NOMO-1 treated with dmso at 0.1 percent for 144 hours (cell line): ENCODE data around the gene KNDC1.

Source experiments
- DNase-seq: peaks from one replicate; lab custom pipeline; 2025; ENCODE audit not compliant: unreplicated experiment; lab: John Stamatoyannopoulos, UW

KNDC1 gene

DNA sequence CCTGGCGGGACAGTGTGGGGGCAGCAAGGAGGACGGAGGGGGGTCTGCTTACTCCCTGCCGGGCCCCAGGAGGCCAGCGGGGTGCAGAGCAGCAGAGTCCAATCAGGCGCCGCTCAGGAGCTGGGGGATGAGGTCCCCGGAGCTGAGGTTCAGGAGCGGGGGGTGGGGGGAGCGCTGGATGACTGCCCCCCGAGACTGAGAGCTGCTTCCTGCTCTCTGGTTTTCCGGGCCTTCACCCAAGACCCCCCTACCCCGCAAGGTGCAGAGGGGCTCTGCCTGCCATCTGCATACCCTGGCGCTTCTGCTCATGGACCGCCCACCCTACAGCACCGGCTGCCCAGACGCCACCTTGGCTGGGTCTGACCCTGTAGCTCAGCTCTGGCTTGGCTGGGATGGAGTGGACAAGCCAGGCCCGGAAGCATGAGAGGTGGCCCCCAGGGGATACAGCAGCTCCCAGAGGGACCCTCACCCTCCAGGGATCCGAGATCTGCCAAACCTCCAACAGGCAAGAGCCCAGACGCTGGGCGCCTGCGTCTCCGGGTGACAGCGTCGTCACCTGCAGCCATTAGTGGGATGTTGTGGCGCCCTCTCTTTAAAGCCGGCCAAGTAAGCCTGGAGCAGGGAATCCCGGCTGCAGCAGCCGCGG, 930 bp downstream of the KNDC1 start:
- no peak for DNase-seq

DNA sequence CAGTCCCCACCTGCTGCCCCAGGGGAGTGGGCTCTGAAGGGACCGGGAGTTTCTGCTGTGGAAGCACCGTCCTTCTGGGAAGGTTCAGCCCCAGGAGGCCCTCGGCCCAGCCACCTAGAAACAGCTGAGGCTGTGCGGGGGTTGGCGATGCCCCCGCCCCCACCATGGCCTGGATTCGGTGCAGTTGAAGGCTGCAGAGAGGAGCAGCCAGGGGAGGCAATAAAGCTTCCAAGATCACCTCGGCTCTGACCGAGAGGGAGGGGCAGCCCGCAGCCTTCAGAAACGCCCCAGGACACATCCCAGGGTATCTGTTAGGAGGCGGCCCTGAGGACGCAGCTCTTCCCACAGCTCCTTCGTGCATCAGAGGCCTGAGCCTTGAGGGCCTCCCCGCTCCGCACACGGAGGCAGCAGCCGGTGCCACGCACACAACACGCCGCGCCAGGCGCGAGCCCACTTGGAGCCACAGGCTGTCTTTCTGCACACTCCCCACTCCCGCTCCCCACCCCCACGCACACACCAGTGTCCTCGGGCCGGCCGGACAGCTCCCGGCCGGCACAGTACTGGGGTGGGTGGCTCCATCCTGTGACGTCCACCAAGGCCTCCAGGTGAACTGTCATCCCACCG, 1.6 kb downstream of the KNDC1 start:
- no peak for DNase-seq

- no peak for DNase-seq
These were observed 2.3 kb downstream of the KNDC1 start for GRCh38 chr10:133162178-133162909.

DNA sequence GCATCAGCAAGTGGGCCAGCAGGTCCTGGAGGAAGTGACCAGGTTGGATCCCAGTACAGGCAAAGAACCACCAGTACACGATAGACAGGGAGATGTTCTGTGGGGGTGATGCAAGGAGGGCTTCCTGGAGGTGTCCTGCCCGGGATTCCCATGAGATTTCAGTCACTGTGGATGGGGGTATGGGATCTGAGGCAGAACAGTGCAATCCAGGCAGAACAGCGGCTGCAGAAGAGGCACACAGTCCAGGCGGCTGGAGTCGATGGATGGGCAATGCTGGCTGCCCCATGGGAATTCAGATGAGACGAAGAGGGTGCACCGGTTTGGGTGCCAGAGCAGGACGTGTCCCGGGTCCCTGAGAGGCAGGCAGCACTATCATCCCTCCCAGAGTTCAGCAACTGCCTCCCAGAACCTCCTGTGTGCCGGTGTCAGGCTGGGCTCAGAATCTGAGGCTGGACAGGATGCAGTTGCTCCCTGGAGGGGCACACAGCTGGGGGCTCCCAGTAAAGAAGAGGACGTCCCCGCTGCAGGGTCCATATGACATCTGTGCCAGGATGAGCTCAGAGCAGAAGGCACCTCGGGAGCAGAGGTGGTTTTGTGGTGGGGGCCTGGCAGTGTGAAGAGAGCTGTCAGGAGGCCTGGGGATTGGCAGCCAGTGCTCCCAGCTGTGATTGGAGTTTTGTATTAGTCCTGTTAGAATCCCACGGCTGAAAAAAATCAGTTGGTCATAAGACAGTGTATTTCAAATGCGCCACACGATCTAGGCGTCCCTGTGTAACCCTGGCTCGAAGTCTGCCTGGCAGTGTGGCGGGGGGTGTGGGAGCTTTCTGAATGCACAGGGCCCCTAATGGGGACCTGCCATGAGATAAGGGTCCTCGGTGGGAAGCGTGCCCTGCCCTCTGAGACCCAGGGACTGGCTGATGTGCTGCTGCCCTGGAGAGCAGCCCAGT, 3.2 kb downstream of the KNDC1 start:
- no peak for DNase-seq

DNA sequence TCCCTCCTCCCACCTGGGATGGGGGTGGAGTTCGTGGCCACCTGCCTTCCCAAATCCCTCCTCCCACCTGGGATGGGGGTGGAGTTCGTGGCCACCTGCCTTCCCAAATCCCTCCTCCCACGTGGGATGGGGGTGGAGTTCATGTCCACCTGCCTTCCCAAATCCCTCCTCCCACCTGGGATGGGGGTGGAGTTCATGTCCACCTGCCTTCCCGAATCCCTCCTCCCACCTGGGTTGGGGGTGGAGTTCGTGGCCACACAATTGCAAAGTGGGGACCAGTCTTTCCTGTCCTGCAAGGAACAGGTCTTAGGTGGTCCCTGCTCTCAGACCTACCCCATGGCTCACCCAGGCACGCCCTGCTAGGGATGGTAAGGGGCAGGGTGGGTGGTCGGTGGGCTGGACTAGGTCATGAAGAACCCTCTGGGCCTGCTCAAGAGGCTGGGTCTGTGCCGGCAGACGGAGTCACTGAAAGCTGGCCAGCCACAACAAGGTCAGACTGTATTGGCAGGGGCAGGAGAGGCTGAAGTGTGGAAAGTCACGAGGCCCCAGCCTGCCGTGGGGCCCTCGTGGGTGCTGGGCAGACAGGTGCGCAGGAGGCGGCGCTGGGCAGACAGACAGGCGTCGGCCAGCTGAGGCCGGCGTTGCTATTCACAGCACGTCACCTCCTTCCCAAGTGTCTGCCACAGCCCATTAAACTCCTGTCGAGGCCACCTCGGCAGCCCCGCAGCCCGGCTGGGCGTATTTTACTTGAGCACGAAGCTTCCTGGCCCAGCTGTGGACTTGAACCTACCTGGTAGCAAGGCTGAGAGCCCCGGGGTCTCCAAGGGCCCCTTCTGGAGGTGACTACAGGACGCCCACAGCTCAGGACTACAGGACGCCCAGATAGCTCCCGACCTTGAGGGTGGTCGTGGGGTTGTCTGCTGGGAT, 4.1 kb downstream of the KNDC1 start:
- no peak for DNase-seq

GRCh38 chr10:133164816-133165555, 5.0 kb downstream of the KNDC1 start:
- DNase-seq: no peak

- no peak for DNase-seq
These were observed 5.8 kb downstream of the KNDC1 start for GRCh38 chr10:133165556-133166503.

- DNase-seq: no peak
These were observed 6.4 kb downstream of the KNDC1 start for GRCh38 chr10:133166504-133166827.

GRCh38 chr10:133166828-133167692, 7.0 kb downstream of the KNDC1 start:
- DNase-seq: no peak

- DNase-seq: no peak
These were observed 7.9 kb downstream of the KNDC1 start for GRCh38 chr10:133167693-133168616.

- DNase-seq: no peak
These were observed 8.6 kb downstream of the KNDC1 start for GRCh38 chr10:133168617-133169031.

DNA sequence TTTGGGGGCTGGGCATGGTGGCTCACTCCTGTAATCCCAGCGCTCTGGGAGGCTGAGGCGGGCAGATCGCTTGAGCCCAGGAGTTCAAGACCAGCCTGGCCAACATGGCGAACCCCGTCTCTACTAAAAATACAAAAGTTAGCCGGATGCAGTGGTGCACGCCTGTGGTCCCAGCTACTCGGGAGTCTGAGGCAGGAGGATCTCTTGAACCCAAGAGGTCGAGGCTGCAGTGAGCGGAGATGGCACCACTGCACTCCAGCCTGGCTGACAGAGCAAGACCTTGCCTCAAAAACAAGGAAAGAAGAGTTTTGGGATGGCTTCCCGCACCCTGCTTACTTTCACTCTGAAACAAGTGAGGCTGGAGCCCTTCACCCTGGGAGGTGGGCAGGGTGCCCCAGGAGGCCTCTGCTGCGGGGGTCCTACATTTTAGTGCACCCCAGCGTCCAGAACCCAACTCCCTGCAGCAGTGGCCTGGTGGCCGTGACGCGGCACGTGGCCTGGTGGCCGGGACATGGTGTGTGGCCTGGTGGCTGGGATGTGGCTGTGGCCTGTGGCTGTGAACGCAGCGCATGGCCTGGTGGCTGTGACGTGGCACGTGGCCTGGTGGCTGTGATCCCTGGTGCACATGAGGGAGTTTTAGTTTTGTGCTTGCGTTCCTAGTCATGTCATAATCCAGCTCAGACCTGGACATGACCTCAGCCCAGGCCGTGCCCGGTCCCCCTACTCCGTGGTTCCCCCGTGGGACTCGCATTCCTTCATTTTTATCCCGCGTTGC, 9.3 kb downstream of the KNDC1 start:
- DNase-seq: no peak

DNA sequence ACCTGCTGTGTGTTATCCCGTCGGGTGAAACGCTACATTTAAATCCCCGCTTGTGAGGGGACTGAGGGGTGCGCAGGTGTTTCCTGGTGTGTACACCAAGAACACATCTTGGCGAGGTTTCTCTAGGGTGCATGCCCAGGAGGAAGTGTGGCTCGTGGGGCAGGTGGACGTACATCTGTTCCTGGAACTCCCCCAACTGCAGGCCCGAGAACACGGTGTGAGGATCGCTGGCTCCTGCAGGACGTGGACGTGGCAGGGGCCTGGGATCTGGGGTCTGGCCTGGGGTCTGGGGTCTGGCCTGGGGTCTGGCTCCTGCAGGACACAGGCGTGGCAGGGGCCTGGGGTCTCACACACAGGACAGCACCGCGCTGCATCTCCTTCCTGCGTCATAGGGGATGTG, 10.1 kb downstream of the KNDC1 start:
- no peak for DNase-seq

- DNase-seq: no peak
These were observed 14.0 kb downstream of the KNDC1 start for GRCh38 chr10:133173860-133174640.

DNA sequence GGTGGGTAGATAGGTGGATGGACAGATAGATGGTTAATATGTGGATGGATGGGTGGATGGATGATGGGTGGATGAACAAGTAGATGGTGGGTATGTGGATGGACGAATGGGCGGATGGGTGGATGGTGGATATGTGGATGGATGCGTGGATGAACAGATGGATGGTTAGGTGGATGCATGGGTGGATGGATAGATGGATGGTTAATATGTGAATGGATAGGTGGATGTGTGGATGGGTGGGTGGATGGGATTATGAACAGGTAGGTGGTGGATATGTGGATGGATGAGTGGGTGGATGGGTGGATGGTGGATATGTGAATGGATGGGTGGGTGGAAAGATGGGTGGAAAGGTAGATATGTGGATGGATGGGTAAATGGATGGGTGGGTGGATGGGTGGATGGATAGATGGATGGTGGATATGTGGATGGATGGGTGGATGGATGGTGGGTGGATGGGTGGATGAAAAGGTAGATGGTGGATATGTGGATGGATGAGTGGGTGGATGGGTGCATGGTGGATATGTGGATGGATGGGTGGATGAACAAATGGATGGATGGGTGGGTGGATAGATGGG, 14.8 kb downstream of the KNDC1 start:
- no peak for DNase-seq
